CD4-positive, alpha-beta T cell treated with Interferon alpha-2 for 1 hour (primary cell): ENCODE data around the gene SNX11.

ENCODE experiments used
- DNase-seq, 2 donors: peaks; one replicate each; pipeline ENCODE4 v3.0.0-alpha.2; 2020 to 2022

The SNX11 gene

GRCh38 chr17:48137656-48138055 is 30.1 kb downstream of the SNX11 start:
- no peak for DNase-seq

DNA sequence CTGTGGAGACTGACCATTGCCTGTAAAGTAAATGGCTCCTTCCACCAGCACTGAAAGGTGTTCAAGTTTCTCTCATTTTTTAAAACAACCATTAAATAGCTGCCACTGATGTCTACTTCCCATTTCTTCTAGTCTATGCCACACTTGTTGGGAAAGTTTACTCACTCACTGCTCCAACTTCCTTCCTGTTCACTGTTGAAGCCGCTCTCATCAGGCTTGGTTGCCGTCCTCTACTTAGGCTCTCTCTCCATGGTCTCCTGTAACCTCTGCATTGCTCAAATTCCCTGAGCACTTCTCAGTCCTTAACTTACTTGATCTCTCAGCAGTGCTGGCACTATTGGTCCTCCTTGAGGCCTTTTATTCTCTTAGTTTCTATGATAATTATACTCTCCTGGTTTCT is 32.4 kb downstream of the SNX11 start:
- no peak for DNase-seq

GRCh38 chr17:48143629-48144028 is 36.1 kb downstream of the SNX11 start:
- no peak for DNase-seq

- no peak for DNase-seq
Measured at GRCh38 chr17:48144231-48144630, 36.7 kb downstream of the SNX11 start.

- no peak for DNase-seq
Measured at GRCh38 chr17:48144976-48145798, 37.6 kb downstream of the SNX11 start.

- no peak for DNase-seq
Measured at GRCh38 chr17:48148029-48148770, 40.6 kb downstream of the SNX11 start.

DNA sequence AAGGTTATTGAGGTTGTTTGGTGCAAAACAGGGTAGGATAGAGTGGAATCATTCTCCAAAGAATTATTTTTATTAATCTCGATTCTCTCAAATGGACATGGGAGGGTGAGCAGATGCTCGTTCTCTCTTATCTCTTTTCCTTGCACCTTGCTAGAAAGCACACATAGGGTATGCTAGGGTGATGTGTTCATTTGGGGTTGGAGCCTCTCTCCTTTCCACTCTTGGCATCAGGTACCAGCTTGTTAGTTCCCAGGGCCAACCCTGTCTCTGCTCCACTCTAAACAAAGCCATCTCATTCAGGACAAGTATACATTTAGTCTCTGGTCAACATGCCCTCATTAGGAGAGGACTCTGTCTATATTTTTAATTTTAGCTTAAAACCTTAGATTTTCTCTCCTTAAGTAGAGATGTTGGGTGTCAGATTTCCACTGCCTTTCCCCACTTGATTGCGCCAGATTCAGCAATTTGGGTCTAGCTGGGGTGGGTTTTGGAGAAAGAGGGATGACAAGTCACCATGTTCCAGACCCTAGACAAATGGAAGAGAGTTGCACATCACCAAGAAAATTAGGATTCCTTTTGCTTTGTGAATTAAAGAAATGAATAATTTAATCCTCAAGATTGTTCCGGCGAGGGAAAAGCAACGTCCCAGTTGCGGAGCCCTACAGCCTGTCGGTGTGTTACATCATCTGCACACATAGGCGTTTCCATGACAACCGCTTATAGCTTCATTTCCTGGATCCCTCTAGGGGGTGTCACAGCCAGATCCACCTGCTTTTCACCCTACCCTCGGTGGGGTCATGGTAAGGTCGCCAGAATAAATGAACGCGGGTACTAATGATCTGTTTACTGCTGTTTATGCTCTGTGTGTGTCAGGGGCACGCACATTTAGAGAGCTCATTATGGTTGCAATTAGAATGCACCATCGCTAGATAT is 41.6 kb downstream of the SNX11 start:
- DNase-seq: no peak

- no peak for DNase-seq
Measured at GRCh38 chr17:48149787-48150463, 42.4 kb downstream of the SNX11 start.

DNA sequence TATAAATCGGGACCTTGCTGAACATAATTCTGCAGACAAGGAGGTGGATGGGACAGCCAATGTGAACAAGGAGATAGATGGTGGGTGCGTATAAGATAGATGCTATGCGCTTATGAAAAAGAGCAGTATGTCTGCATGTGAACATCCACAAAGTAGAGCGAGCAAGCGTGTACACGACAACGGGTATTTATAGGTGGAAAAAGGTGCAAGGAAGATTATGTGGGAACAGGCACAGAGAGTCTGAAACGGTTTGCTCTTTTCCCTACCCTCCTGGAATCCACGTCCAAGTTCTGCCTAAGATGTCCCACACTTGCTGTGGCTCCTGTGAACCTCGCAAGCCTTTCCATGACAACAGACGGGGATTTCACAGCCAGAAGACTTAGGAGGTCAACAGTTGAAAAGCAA is 43.0 kb downstream of the SNX11 start:
- DNase-seq: no peak

DNA sequence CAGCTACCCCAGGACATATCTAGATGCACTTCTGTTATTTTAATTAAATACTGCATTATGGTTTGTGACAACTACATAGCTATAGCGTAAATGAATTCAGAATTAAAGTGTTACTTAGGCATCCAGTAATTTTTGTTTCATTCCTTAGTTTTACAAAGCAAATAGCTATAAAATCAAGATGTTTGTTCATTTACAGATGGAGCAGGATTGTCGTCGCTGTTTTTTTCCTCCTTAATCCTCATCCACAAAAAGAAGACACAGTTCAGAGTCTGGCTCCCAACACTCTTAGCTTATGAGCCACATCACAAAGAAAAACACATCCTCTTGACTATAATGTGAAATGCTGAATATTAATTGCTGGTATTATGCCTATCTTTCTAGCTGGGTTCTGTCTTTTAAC is 43.7 kb downstream of the SNX11 start:
- DNase-seq: no peak

GRCh38 chr17:48152289-48152688 is 44.7 kb downstream of the SNX11 start:
- no peak for DNase-seq

- peak in 1 of 2 donors; percentile 7 for DNase-seq
Measured at GRCh38 chr17:48153691-48154358, 46.3 kb downstream of the SNX11 start.

- DNase-seq: no peak
Measured at GRCh38 chr17:48155889-48156611, 48.5 kb downstream of the SNX11 start.

- no peak for DNase-seq
Measured at GRCh38 chr17:48159232-48159631, 51.7 kb downstream of the SNX11 start.

DNA sequence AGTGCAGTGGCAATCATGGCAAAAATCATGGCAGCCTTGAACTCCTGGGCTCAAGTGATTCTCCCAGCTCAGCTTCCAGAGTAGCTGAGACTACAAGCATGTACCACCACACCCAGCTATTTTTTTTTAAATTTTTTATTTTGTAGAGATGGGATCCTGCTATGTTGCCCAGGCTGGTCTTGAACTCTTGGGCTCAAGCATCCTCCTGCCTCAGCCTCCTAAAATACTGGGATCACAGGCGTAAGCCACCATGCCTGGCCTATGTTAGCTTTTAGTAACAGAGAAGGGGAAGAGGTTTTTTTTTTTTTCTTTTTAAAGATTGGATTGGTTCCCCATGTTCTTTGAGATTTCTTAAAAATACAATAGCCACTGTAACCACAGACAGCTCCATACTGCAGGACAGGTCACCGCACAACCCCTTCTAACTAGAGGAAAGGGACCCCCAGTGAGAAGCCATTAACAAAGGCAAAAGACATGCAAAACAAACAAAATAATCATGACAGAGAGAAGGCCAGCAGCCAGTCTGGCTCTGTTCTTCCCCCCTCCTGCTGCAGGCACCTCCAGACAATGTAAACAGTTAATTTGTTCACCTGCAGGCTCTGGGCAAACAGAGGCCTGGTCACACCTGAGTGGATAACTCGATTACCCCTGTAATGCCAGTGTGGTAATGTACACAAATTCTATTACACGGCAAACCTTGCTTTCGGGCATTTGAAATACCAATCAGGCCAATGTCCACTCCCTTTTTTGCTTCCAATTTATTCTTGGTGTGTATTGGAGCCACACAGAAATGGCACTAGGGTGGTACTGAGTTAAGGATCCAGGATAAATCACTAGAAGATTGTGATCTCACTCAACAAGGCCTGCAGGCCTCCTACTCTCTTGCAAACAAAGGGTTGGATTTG is 52.9 kb downstream of the SNX11 start:
- DNase-seq: no peak

GRCh38 chr17:48161127-48161905 is 53.8 kb downstream of the SNX11 start:
- no peak for DNase-seq

DNA sequence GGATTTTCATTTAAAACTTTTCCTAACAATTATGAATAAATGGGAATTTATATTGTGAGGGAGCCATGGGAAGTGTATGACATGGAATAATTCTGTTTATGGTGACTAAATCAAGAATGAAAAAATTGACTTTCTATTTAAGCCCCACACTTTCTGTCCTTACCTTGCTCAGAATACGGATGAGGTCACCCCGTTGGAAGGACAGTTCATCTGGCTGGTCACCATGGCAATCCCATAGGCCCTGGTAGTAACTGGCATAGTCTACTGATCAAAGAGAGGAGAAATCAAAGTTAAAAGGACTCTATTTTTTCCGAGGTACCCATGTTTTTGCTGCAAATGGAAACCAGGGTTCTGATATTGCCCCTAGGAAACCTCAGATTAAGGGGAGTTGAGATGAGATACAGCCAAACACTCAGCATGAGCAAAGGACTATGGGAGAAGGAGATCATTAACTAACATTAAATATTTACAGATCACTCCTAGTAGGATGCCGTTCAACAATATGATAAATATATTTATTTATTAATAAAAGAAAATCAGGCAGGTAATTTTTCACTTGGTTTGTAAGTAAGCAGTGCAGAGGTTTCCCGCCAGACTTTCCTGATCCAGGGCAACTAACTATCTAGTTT is 54.9 kb downstream of the SNX11 start:
- no peak for DNase-seq

DNA sequence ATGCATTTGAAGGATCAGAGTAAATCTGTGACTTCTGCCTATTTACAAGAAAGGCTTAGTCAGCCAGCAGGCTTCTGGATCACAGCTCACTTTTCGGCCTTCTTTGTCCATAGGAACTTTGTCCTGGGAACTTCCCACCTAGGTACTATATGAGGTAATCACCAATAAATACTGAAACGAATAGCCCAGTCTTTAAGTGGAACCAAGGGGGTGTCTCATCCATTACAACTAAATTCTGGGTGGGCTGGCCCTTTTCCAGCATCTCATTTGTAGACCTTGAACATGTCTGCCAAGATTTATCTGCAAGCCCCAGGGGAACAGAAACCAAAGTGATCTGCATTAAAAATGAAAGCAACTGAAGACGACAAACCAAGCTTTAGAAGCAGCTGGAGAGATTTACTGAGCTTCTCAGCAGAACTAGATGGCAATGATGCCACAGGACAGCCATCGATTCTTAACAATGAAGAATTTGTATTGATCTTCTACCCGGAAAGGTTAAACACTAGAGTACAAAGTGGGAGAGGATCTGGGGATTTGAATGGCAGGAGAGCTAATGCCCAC is 55.5 kb downstream of the SNX11 start:
- no peak for DNase-seq

- no peak for DNase-seq
Measured at GRCh38 chr17:48163809-48164208, 56.2 kb downstream of the SNX11 start.
